Thymus (tissue), 11 donors: ENCODE results near the gene CACNA2D3. TPM values are rescaled to one million over a fixed set of nuclear protein-coding genes. Genes with fewer than 3 reads are reported as not detected.

Experiments used
- DNase-seq, 9 donors: peaks; one replicate each; pipeline ENCODE4 v3.0.0-alpha.2; 2013; ENCODE audit warnings: low spot score in 9 of 9, low read depth in 6 of 9, missing footprints in 1 of 9
- H3K27ac ChIP-seq, 2 donors: one replicate each; pipeline ENCODE4 v1.5.1; 2013; ENCODE audit warnings: control low read depth in 1 of 2, low read depth in 1 of 2, low read length in 1 of 2, mild to moderate bottlenecking in 1 of 2, moderate library complexity in 1 of 2
- H3K27me3 ChIP-seq, 2 donors: one replicate each; pipeline ENCODE4 v1.5.1; 2013; ENCODE audit warnings: low read length in 1 of 2; ENCODE audit not compliant: control insufficient read depth in 2 of 2, insufficient read depth in 1 of 2
- H3K36me3 ChIP-seq, 2 donors: one replicate each; pipeline ENCODE4 v1.5.1; 2013; ENCODE audit warnings: low read length in 1 of 2, mild to moderate bottlenecking in 1 of 2, moderate library complexity in 1 of 2; ENCODE audit not compliant: control insufficient read depth in 2 of 2, insufficient read depth in 2 of 2
- H3K4me1 ChIP-seq, 2 donors: one replicate each; pipeline ENCODE4 v1.5.1; 2013; ENCODE audit warnings: low read length in 2 of 2; ENCODE audit not compliant: control insufficient read depth in 2 of 2, insufficient read depth in 2 of 2
- H3K4me3 ChIP-seq, 2 donors: one replicate each; pipeline ENCODE4 v1.5.1; 2013; ENCODE audit warnings: low read length in 2 of 2, control low read depth in 1 of 2, mild to moderate bottlenecking in 1 of 2
- H3K9me3 ChIP-seq, 2 donors: one replicate each; pipeline ENCODE4 v1.5.1; 2013; ENCODE audit warnings: low read length in 1 of 2, mild to moderate bottlenecking in 1 of 2; ENCODE audit not compliant: control insufficient read depth in 2 of 2, insufficient read depth in 1 of 2
- WGBS: extraction: QIAGEN DNeasy Blood & Tissue Kit; methylation state at CpG from one replicate; pipeline ENCODE4 v1.1.7; 2013; 5-methylcytosine and 5-hydroxymethylcytosine counted together
- polyA plus RNA-seq: library from polyadenylated mRNA; stranded (reverse); fragments of 200-250 nt; gene quantifications from one replicate; pipeline ENCODE4 v1.2.3, GENCODE V29; 2013
- total RNA-seq: library from RNA; stranded (reverse); fragments of 120-200 nt; gene quantifications from one replicate; pipeline ENCODE4 v1.2.4, GENCODE V29; 2013
- donor health status: healthy.

Gene CACNA2D3
- total and polyA plus RNA-seq, 2 donors, result 1.8 to 2.1 TPM

- Histone ChIP-seq H3K4me1 (no peaks in the 10 kb centered on the region), H3K36me3 (no peaks in the 10 kb centered on the region), H3K27me3 (no peaks in the 10 kb centered on the region), H3K4me3 (no peak overlapping the region), H3K9me3 (no peaks in the 10 kb centered on the region), H3K27ac (no peak overlapping the region)
- WGBS, result 74% methylated on average over 3 of the region's 3 CpGs
- DNase-seq, result no peak
These were observed 37.6 kb downstream of the CACNA2D3 start for GRCh38 chr3:54159917-54160316.

GRCh38 chr3:54163441-54163840 lies 41.1 kb downstream of the CACNA2D3 start:
- no peaks in the 10 kb centered on the region for H3K27me3 ChIP-seq
- no peaks in the 10 kb centered on the region for H3K9me3 ChIP-seq
- H3K36me3 ChIP-seq, result no peaks in the 10 kb centered on the region
- no peaks in the 10 kb centered on the region for H3K4me1 ChIP-seq
- H3K4me3 ChIP-seq, result no peak overlapping the region
- no peak overlapping the region for H3K27ac ChIP-seq
- no peak for DNase-seq
- 87% methylated on average over 9 of the region's 9 CpGs for WGBS

GRCh38 chr3:54164192-54164975 lies 42.0 kb downstream of the CACNA2D3 start:
- Histone ChIP-seq H3K27me3 (no peaks in the 10 kb centered on the region), H3K4me3 (no peak overlapping the region), H3K27ac (no peak overlapping the region), H3K9me3 (no peaks in the 10 kb centered on the region), H3K4me1 (no peaks in the 10 kb centered on the region), H3K36me3 (no peaks in the 10 kb centered on the region)
- no peak for DNase-seq
- WGBS, result 73% methylated on average over 10 of the region's 10 CpGs

- Histone ChIP-seq H3K27me3 (no peaks in the 10 kb centered on the region), H3K27ac (no peak overlapping the region), H3K9me3 (no peaks in the 10 kb centered on the region), H3K4me3 (no peak overlapping the region), H3K4me1 (no peaks in the 10 kb centered on the region), H3K36me3 (no peaks in the 10 kb centered on the region)
- 69% methylated on average over 2 of the region's 2 CpGs for WGBS
- no peak for DNase-seq
These were observed 43.5 kb downstream of the CACNA2D3 start for GRCh38 chr3:54165865-54166264.

GRCh38 chr3:54167999-54168398 lies 45.6 kb downstream of the CACNA2D3 start:
- no peaks in the 10 kb centered on the region for H3K36me3 ChIP-seq
- WGBS, result 90% methylated on average over 1 of the region's 1 CpG
- no peaks in the 10 kb centered on the region for H3K27me3 ChIP-seq
- DNase-seq, result no peak
- H3K9me3 ChIP-seq, result no peaks in the 10 kb centered on the region
- H3K27ac ChIP-seq, result no peak overlapping the region
- no peaks in the 10 kb centered on the region for H3K4me1 ChIP-seq
- H3K4me3 ChIP-seq, result no peak overlapping the region

- no peak overlapping the region for H3K27ac ChIP-seq
- no peak overlapping the region for H3K4me3 ChIP-seq
- no peaks in the 10 kb centered on the region for H3K27me3 ChIP-seq
- no peaks in the 10 kb centered on the region for H3K9me3 ChIP-seq
- 65% methylated on average over 1 of the region's 1 CpG for WGBS
- H3K36me3 ChIP-seq, result no peaks in the 10 kb centered on the region
- no peak for DNase-seq
- no peaks in the 10 kb centered on the region for H3K4me1 ChIP-seq
These were observed 46.1 kb downstream of the CACNA2D3 start for GRCh38 chr3:54168451-54168850.

- no peaks in the 10 kb centered on the region for H3K9me3 ChIP-seq
- 95% methylated on average over 7 of the region's 7 CpGs for WGBS
- DNase-seq, result no peak
- no peaks in the 10 kb centered on the region for H3K4me1 ChIP-seq
- H3K36me3 ChIP-seq, result no peaks in the 10 kb centered on the region
- no peak overlapping the region for H3K4me3 ChIP-seq
- no peak overlapping the region for H3K27ac ChIP-seq
- H3K27me3 ChIP-seq, result no peaks in the 10 kb centered on the region
These were observed 47.2 kb downstream of the CACNA2D3 start for GRCh38 chr3:54169524-54169923.

GRCh38 chr3:54171509-54171908 lies 49.2 kb downstream of the CACNA2D3 start:
- Histone ChIP-seq H3K4me3 (no peak overlapping the region), H3K27me3 (no peaks in the 10 kb centered on the region), H3K27ac (no peak overlapping the region), H3K36me3 (no peaks in the 10 kb centered on the region), H3K4me1 (no peaks in the 10 kb centered on the region), H3K9me3 (no peaks in the 10 kb centered on the region)
- DNase-seq, result no peak
- 91% methylated on average over 1 of the region's 1 CpG for WGBS

- no peaks in the 10 kb centered on the region for H3K36me3 ChIP-seq
- no peak overlapping the region for H3K4me3 ChIP-seq
- no peaks in the 10 kb centered on the region for H3K4me1 ChIP-seq
- 91% methylated on average over 10 of the region's 10 CpGs for WGBS
- no peaks in the 10 kb centered on the region for H3K27me3 ChIP-seq
- H3K27ac ChIP-seq, result no peak overlapping the region
- H3K9me3 ChIP-seq, result no peaks in the 10 kb centered on the region
- DNase-seq, result no peak
These were observed 49.6 kb downstream of the CACNA2D3 start for GRCh38 chr3:54171951-54172350.
